ENCODE measurements around the gene CSNK1G1. TPM values are rescaled to one million over a fixed set of nuclear protein-coding genes. Genes with fewer than 3 reads are reported as not detected.
A peak's percentile ranks its signal among the peaks of the same experiment; 100 is the strongest.

CSNK1G1 gene
- total and polyA plus RNA-seq, 2 of the 8 experiments (the other 6 are each of a cell fraction or from before 2014, with no cell fraction given): 6.0 to 12.9 TPM

DNA sequence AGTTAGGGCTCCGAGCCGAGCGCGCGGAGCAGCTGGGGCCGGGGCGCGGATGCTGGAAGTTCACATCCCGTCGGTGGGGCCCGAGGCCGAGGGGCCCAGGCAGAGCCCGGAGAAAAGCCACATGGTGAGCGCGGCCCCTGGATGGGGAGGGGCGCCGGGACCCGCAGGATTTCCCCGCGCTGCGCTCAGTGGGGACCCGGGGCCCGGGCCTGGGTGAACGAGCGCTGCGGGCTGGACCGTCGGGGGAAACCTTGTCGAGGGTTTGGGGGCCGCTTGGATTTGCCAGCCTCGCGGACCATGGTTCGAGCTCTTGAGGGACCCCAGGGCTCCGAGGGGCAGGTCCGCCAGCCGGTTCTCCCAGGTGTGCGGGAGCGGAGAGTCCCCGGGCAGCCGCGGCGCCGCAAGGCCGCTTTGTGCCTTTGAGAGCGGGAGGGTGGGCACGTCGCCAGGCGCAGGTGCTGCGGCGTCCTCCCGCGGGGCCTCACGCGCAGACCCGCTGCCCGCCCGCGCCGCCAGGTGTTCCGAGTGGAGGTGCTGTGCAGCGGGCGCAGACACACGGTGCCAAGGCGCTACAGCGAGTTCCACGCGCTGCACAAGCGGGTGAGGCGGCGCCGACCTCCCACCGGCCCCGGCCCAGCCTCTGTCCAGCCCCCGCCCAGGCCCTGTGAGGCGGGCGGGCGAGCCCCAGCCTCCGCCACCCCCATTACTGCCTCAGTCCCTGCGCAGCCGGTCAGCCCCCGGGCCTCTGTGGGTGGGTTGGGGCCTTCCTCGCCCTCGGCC is 204.1 kb downstream of the CSNK1G1 start, which contains the start of gene SNX22 (continued):
- 0 out of 2 replicates have a peak, but pooled peaks have one; percentile 3 for TF ChIP-seq TBP (IDR thresholded peaks at IDR 0.05; ENCODE audit: low read depth, low read length)
- TF ChIP-seq SAP30 (IDR thresholded peaks at IDR 0.05; ENCODE audit: insufficient read depth, insufficient replicate concordance, low read length): no peak
- TF ChIP-seq CTBP2 (IDR thresholded peaks at IDR 0.05; ENCODE audit: borderline replicate concordance, insufficient read depth, insufficient read length, low read length): no peak
- no peak for TF ChIP-seq RFX5 (IDR thresholded peaks at IDR 0.05; ENCODE audit: borderline replicate concordance, low read depth, low read length)
- TF ChIP-seq TAF7 (optimal IDR thresholded peaks at IDR 0.05; ENCODE audit: borderline replicate concordance, low read depth, low read length): no peak
- TF ChIP-seq USF2 (IDR thresholded peaks at IDR 0.05; ENCODE audit: low read length): no peak
- TF ChIP-seq, protein P1, sequence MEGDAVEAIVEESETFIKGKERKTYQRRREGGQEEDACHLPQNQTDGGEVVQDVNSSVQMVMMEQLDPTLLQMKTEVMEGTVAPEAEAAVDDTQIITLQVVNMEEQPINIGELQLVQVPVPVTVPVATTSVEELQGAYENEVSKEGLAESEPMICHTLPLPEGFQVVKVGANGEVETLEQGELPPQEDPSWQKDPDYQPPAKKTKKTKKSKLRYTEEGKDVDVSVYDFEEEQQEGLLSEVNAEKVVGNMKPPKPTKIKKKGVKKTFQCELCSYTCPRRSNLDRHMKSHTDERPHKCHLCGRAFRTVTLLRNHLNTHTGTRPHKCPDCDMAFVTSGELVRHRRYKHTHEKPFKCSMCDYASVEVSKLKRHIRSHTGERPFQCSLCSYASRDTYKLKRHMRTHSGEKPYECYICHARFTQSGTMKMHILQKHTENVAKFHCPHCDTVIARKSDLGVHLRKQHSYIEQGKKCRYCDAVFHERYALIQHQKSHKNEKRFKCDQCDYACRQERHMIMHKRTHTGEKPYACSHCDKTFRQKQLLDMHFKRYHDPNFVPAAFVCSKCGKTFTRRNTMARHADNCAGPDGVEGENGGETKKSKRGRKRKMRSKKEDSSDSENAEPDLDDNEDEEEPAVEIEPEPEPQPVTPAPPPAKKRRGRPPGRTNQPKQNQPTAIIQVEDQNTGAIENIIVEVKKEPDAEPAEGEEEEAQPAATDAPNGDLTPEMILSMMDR (IDR thresholded peaks at IDR 0.05; ENCODE audit: control extremely low read depth in 1 of 3, insufficient read depth in 1 of 3, low read depth in 1 of 3, low read length in 3 of 3): no peak
- no peak for TF ChIP-seq POLR2AphosphoS5 (IDR thresholded peaks at IDR 0.05; ENCODE audit: low read depth, low read length)
- no peak for TF ChIP-seq JUN (IDR thresholded peaks at IDR 0.05; ENCODE audit: low read depth, low read length)
- TF ChIP-seq CEBPB (IDR thresholded peaks at IDR 0.05; ENCODE audit: low read depth, low read length): no peak
- TF ChIP-seq BCL11A (IDR thresholded peaks at IDR 0.05; ENCODE audit: low read depth in 2 of 2, low read length in 2 of 2): no peak
- TF ChIP-seq POLR2A (IDR thresholded peaks at IDR 0.05; ENCODE audit: control extremely low read depth in 1 of 2, low read depth in 2 of 2, low read length in 2 of 2): peak in 1 of 2 experiments; percentile 52; a peak in 2 of 3 replicates
- no peak for TF ChIP-seq SIX5 (IDR thresholded peaks at IDR 0.05; ENCODE audit: low read depth, low read length)
- TF ChIP-seq CBX8 (IDR thresholded peaks at IDR 0.05; ENCODE audit: borderline replicate concordance, low read depth, low read length): no peak
- TF ChIP-seq MAX (IDR thresholded peaks at IDR 0.05): peak; percentile 22; the same call in 1 of the 2 replicates
- no peak for TF ChIP-seq ATF3 (IDR thresholded peaks at IDR 0.05; ENCODE audit: insufficient read depth, low read depth, low read length)
- TF ChIP-seq SP4 (IDR thresholded peaks at IDR 0.05; ENCODE audit: low read length): no peak
- no peak for TF ChIP-seq HDAC6 (IDR thresholded peaks at IDR 0.05; ENCODE audit: low read depth, low read length)
- TF ChIP-seq EP300 (IDR thresholded peaks at IDR 0.05; ENCODE audit: borderline replicate concordance in 1 of 2, low read depth in 2 of 2, low read length in 2 of 2): no peak
- TF ChIP-seq CREB1 (IDR thresholded peaks at IDR 0.05): no peak
